ENCODE data around the gene DLX2. TPM values are rescaled to one million over a fixed set of nuclear protein-coding genes. Genes with fewer than 3 reads are reported as not detected.
"Not testable (repeated sequence)": the region's sequence is repeated elsewhere in the genome, so short reads cannot be mapped to it uniquely, and the experiment has no call there.

Gene DLX2
- polyA plus RNA-seq, 2 donors: not detected

GRCh38 chr2:172079838-172080640, 22.7 kb downstream of the DLX2 start:
- Histone ChIP-seq H3K27me3 (ENCODE audit: control insufficient read depth in 1 of 2, insufficient read depth in 2 of 2, low read length in 2 of 2) (peaks cover 3 to 43% of the 10 kb centered on the region in 2 donors), H3K27ac (ENCODE audit: low read depth in 2 of 2, low read length in 1 of 2) (no peak overlapping the region), H3K4me1 (ENCODE audit: control insufficient read depth in 2 of 2, insufficient read depth in 2 of 2, low read length in 1 of 2) (peaks cover 7 to 14% of the 10 kb centered on the region in 2 donors), H3K36me3 (ENCODE audit: control insufficient read depth in 2 of 2, insufficient read depth in 2 of 2, low read length in 1 of 2) (no peaks in the 10 kb centered on the region), H3K4me3 (ENCODE audit: low read depth in 1 of 2, low read length in 2 of 2) (no peak overlapping the region), H3K9me3 (ENCODE audit: control insufficient read depth in 2 of 2, insufficient read depth in 1 of 2, low read depth in 1 of 2, low read length in 1 of 2) (peaks cover 2 to 3% of the 10 kb centered on the region in 2 donors)
- 49 to 60% methylated on average over 38 of the region's 38 CpGs for WGBS, 2 donors

GRCh38 chr2:172079416-172079815, 23.3 kb downstream of the DLX2 start:
- peaks cover 1 to 8% of the 10 kb centered on the region in 2 donors for H3K4me1 ChIP-seq (ENCODE audit: control insufficient read depth in 2 of 2, insufficient read depth in 2 of 2, low read length in 1 of 2)
- H3K36me3 ChIP-seq (ENCODE audit: control insufficient read depth in 2 of 2, insufficient read depth in 2 of 2, low read length in 1 of 2): no peaks in the 10 kb centered on the region
- H3K4me3 ChIP-seq (ENCODE audit: low read depth in 1 of 2, low read length in 2 of 2): no peak overlapping the region
- WGBS, 2 donors: 92 to 94% methylated on average over 5 of the region's 5 CpGs
- H3K9me3 ChIP-seq (ENCODE audit: control insufficient read depth in 2 of 2, insufficient read depth in 1 of 2, low read depth in 1 of 2, low read length in 1 of 2): peaks cover 2 to 3% of the 10 kb centered on the region in 2 donors
- H3K27me3 ChIP-seq (ENCODE audit: control insufficient read depth in 1 of 2, insufficient read depth in 2 of 2, low read length in 2 of 2): peaks cover 3 to 39% of the 10 kb centered on the region in 2 donors
- no peak overlapping the region for H3K27ac ChIP-seq (ENCODE audit: low read depth in 2 of 2, low read length in 1 of 2)

- no peaks in the 10 kb centered on the region for H3K27me3 ChIP-seq (ENCODE audit: control insufficient read depth in 1 of 2, insufficient read depth in 2 of 2, low read length in 2 of 2)
- no peak overlapping the region for H3K27ac ChIP-seq (ENCODE audit: low read depth in 2 of 2, low read length in 1 of 2)
- 97 to 98% methylated on average over 1 of the region's 1 CpG for WGBS, 2 donors
- no peaks in the 10 kb centered on the region for H3K36me3 ChIP-seq (ENCODE audit: control insufficient read depth in 2 of 2, insufficient read depth in 2 of 2, low read length in 1 of 2)
- H3K9me3 ChIP-seq (ENCODE audit: control insufficient read depth in 2 of 2, insufficient read depth in 1 of 2, low read depth in 1 of 2, low read length in 1 of 2): no peaks in the 10 kb centered on the region
- H3K4me1 ChIP-seq (ENCODE audit: control insufficient read depth in 2 of 2, insufficient read depth in 2 of 2, low read length in 1 of 2): no peaks in the 10 kb centered on the region
- no peak overlapping the region for H3K4me3 ChIP-seq (ENCODE audit: low read depth in 1 of 2, low read length in 2 of 2)
Measured at GRCh38 chr2:172074254-172074653, 28.4 kb downstream of the DLX2 start.

- no peaks in the 10 kb centered on the region for H3K27me3 ChIP-seq (ENCODE audit: control insufficient read depth in 1 of 2, insufficient read depth in 2 of 2, low read length in 2 of 2)
- H3K36me3 ChIP-seq (ENCODE audit: control insufficient read depth in 2 of 2, insufficient read depth in 2 of 2, low read length in 1 of 2): no peaks in the 10 kb centered on the region
- H3K4me3 ChIP-seq (ENCODE audit: low read depth in 1 of 2, low read length in 2 of 2): no peak overlapping the region
- no peaks in the 10 kb centered on the region for H3K4me1 ChIP-seq (ENCODE audit: control insufficient read depth in 2 of 2, insufficient read depth in 2 of 2, low read length in 1 of 2)
- WGBS, 2 donors: 95 to 96% methylated on average over 4 of the region's 4 CpGs
- H3K9me3 ChIP-seq (ENCODE audit: control insufficient read depth in 2 of 2, insufficient read depth in 1 of 2, low read depth in 1 of 2, low read length in 1 of 2): no peaks in the 10 kb centered on the region
- no peak overlapping the region for H3K27ac ChIP-seq (ENCODE audit: low read depth in 2 of 2, low read length in 1 of 2)
Measured at GRCh38 chr2:172073518-172073917, 29.2 kb downstream of the DLX2 start.

- no peaks in the 10 kb centered on the region for H3K4me1 ChIP-seq (ENCODE audit: control insufficient read depth in 2 of 2, insufficient read depth in 2 of 2, low read length in 1 of 2)
- H3K27ac ChIP-seq (ENCODE audit: low read depth in 2 of 2, low read length in 1 of 2): no peak overlapping the region
- H3K9me3 ChIP-seq (ENCODE audit: control insufficient read depth in 2 of 2, insufficient read depth in 1 of 2, low read depth in 1 of 2, low read length in 1 of 2): no peaks in the 10 kb centered on the region
- no peak overlapping the region for H3K4me3 ChIP-seq (ENCODE audit: low read depth in 1 of 2, low read length in 2 of 2)
- WGBS, 2 donors: 97 to 98% methylated on average over 2 of the region's 2 CpGs
- no peaks in the 10 kb centered on the region for H3K36me3 ChIP-seq (ENCODE audit: control insufficient read depth in 2 of 2, insufficient read depth in 2 of 2, low read length in 1 of 2)
- H3K27me3 ChIP-seq (ENCODE audit: control insufficient read depth in 1 of 2, insufficient read depth in 2 of 2, low read length in 2 of 2): no peaks in the 10 kb centered on the region
Measured at GRCh38 chr2:172072706-172073105, 30.0 kb downstream of the DLX2 start.

GRCh38 chr2:172072303-172072702, 30.4 kb downstream of the DLX2 start:
- no peaks in the 10 kb centered on the region for H3K9me3 ChIP-seq (ENCODE audit: control insufficient read depth in 2 of 2, insufficient read depth in 1 of 2, low read depth in 1 of 2, low read length in 1 of 2)
- 89 to 92% methylated on average over 3 of the region's 3 CpGs for WGBS, 2 donors
- no peaks in the 10 kb centered on the region for H3K4me1 ChIP-seq (ENCODE audit: control insufficient read depth in 2 of 2, insufficient read depth in 2 of 2, low read length in 1 of 2)
- no peaks in the 10 kb centered on the region for H3K36me3 ChIP-seq (ENCODE audit: control insufficient read depth in 2 of 2, insufficient read depth in 2 of 2, low read length in 1 of 2)
- H3K27ac ChIP-seq (ENCODE audit: low read depth in 2 of 2, low read length in 1 of 2): no peak overlapping the region
- H3K4me3 ChIP-seq (ENCODE audit: low read depth in 1 of 2, low read length in 2 of 2): no peak overlapping the region
- no peaks in the 10 kb centered on the region for H3K27me3 ChIP-seq (ENCODE audit: control insufficient read depth in 1 of 2, insufficient read depth in 2 of 2, low read length in 2 of 2)

- H3K27ac ChIP-seq (ENCODE audit: low read depth in 2 of 2, low read length in 1 of 2): no peak overlapping the region
- no peaks in the 10 kb centered on the region for H3K9me3 ChIP-seq (ENCODE audit: control insufficient read depth in 2 of 2, insufficient read depth in 1 of 2, low read depth in 1 of 2, low read length in 1 of 2)
- no peaks in the 10 kb centered on the region for H3K36me3 ChIP-seq (ENCODE audit: control insufficient read depth in 2 of 2, insufficient read depth in 2 of 2, low read length in 1 of 2)
- H3K4me3 ChIP-seq (ENCODE audit: low read depth in 1 of 2, low read length in 2 of 2): no peak overlapping the region
- WGBS, 2 donors: 82 to 88% methylated on average over 1 of the region's 1 CpG
- no peaks in the 10 kb centered on the region for H3K4me1 ChIP-seq (ENCODE audit: control insufficient read depth in 2 of 2, insufficient read depth in 2 of 2, low read length in 1 of 2)
- H3K27me3 ChIP-seq (ENCODE audit: control insufficient read depth in 1 of 2, insufficient read depth in 2 of 2, low read length in 2 of 2): no peaks in the 10 kb centered on the region
Measured at GRCh38 chr2:172070936-172071335, 31.8 kb downstream of the DLX2 start.

GRCh38 chr2:172067905-172068304, 34.8 kb downstream of the DLX2 start:
- not testable (repeated sequence) for H3K9me3 ChIP-seq (ENCODE audit: control insufficient read depth in 2 of 2, insufficient read depth in 1 of 2, low read depth in 1 of 2, low read length in 1 of 2); H3K4me1 ChIP-seq (ENCODE audit: control insufficient read depth in 2 of 2, insufficient read depth in 2 of 2, low read length in 1 of 2); H3K36me3 ChIP-seq (ENCODE audit: control insufficient read depth in 2 of 2, insufficient read depth in 2 of 2, low read length in 1 of 2); H3K27me3 ChIP-seq (ENCODE audit: control insufficient read depth in 1 of 2, insufficient read depth in 2 of 2, low read length in 2 of 2); H3K4me3 ChIP-seq (ENCODE audit: low read depth in 1 of 2, low read length in 2 of 2); H3K27ac ChIP-seq (ENCODE audit: low read depth in 2 of 2, low read length in 1 of 2)
- WGBS, 2 donors: 97 to 98% methylated on average over 4 of the region's 4 CpGs

- H3K4me1 ChIP-seq (ENCODE audit: control insufficient read depth in 2 of 2, insufficient read depth in 2 of 2, low read length in 1 of 2): no peaks in the 10 kb centered on the region
- no peaks in the 10 kb centered on the region for H3K9me3 ChIP-seq (ENCODE audit: control insufficient read depth in 2 of 2, insufficient read depth in 1 of 2, low read depth in 1 of 2, low read length in 1 of 2)
- H3K27ac ChIP-seq (ENCODE audit: low read depth in 2 of 2, low read length in 1 of 2): no peak overlapping the region
- H3K36me3 ChIP-seq (ENCODE audit: control insufficient read depth in 2 of 2, insufficient read depth in 2 of 2, low read length in 1 of 2): no peaks in the 10 kb centered on the region
- no peaks in the 10 kb centered on the region for H3K27me3 ChIP-seq (ENCODE audit: control insufficient read depth in 1 of 2, insufficient read depth in 2 of 2, low read length in 2 of 2)
- no peak overlapping the region for H3K4me3 ChIP-seq (ENCODE audit: low read depth in 1 of 2, low read length in 2 of 2)
- 79 to 88% methylated on average over 4 of the region's 4 CpGs for WGBS, 2 donors
Measured at GRCh38 chr2:172066394-172066886, 36.3 kb downstream of the DLX2 start.

- 83 to 89% methylated on average over 4 of the region's 4 CpGs for WGBS, 2 donors
- H3K4me3 ChIP-seq (ENCODE audit: low read depth in 1 of 2, low read length in 2 of 2): no peak overlapping the region
- H3K4me1 ChIP-seq (ENCODE audit: control insufficient read depth in 2 of 2, insufficient read depth in 2 of 2, low read length in 1 of 2): no peaks in the 10 kb centered on the region
- H3K27ac ChIP-seq (ENCODE audit: low read depth in 2 of 2, low read length in 1 of 2): no peak overlapping the region
- H3K36me3 ChIP-seq (ENCODE audit: control insufficient read depth in 2 of 2, insufficient read depth in 2 of 2, low read length in 1 of 2): no peaks in the 10 kb centered on the region
- no peaks in the 10 kb centered on the region for H3K9me3 ChIP-seq (ENCODE audit: control insufficient read depth in 2 of 2, insufficient read depth in 1 of 2, low read depth in 1 of 2, low read length in 1 of 2)
- H3K27me3 ChIP-seq (ENCODE audit: control insufficient read depth in 1 of 2, insufficient read depth in 2 of 2, low read length in 2 of 2): no peaks in the 10 kb centered on the region
Measured at GRCh38 chr2:172065111-172065510, 37.6 kb downstream of the DLX2 start.
